Breast epithelium (tissue), 4 donors: Measurements from ENCODE around the gene RPS17. TPM values are rescaled to one million over a fixed set of nuclear protein-coding genes. Genes with fewer than 3 reads are reported as not detected.

Experiments used
- DNase-seq, 2 donors: peaks; one replicate each; pipeline ENCODE4 v3.0.0-alpha.2; 2019; ENCODE audit warnings: low spot score in 2 of 2
- H3K27ac ChIP-seq, 2 donors: fragments of 200-600 bp; sonication (generic) in 1 of 2; one replicate each; pipeline ENCODE4 v1.5.1; 2016 to 2019; ENCODE audit warnings: mild to moderate bottlenecking in 1 of 2
- H3K27me3 ChIP-seq, 2 donors: fragments of 200-600 bp; sonication (generic) in 1 of 2; one replicate each; pipeline versions ENCODE4 v1.5.1 to v1.6.0; 2017 to 2019; ENCODE audit warnings: control low read depth in 1 of 2, mild to moderate bottlenecking in 1 of 2
- H3K36me3 ChIP-seq: fragments of 200-600 bp; one replicate; pipeline ENCODE4 v1.5.1; 2019
- H3K4me1 ChIP-seq, 2 donors: fragments of 200-600 bp; sonication (generic); one replicate each; pipeline ENCODE4 v1.5.1; 2016 to 2019; ENCODE audit warnings: control low read depth in 1 of 2
- H3K4me3 ChIP-seq, 3 donors: fragments of 200-600 bp; sonication (generic); 1 replicate in 2 of 3; 2 replicates in 1 of 3; pipeline ENCODE4 v1.5.1; 2016 to 2019; ENCODE audit warnings: mild to moderate bottlenecking in 3 of 3, moderate library complexity in 2 of 3
- H3K9me3 ChIP-seq, 2 donors: fragments of 200-600 bp; sonication (generic) in 1 of 2; one replicate each; pipeline ENCODE4 v1.5.1; 2016 to 2019; ENCODE audit warnings: control low read depth in 1 of 2
- POLR2A ChIP-seq: fragments of 450-650 bp; IDR thresholded peaks from one replicate; pipeline ENCODE4 v1.6.1; 2016; ENCODE audit warnings: antibody characterized with exemption, mild to moderate bottlenecking, moderate library complexity
- POLR2AphosphoS5 ChIP-seq, 3 donors: sonication (generic); formaldehyde crosslinking; IDR thresholded peaks; one replicate each; pipeline ENCODE4 v1.6.1; 2017; ENCODE audit warnings: antibody characterized with exemption in 3 of 3
- intact Hi-C: fragments of 100-400 bp; cut with DNase I; formaldehyde crosslinking; loops from one replicate; pipeline ENCODE4 v1.15.1; 2023; ENCODE audit warnings: low total_unique reads
- total RNA-seq, 3 donors: library from RNA; depleted of rRNA; stranded (reverse); fragments of >200 nt; gene quantifications; one replicate each; pipeline ENCODE4 v1.1.0, GENCODE V29; 2016
- TF ChIP-seq, protein P1 (sequence below), 3 donors: fragments of 450-650 bp; IDR thresholded peaks; one replicate each; pipeline ENCODE4 v1.5.1; 2016 to 2017; ENCODE audit warnings: antibody characterized with exemption in 3 of 3, mild to moderate bottlenecking in 3 of 3, moderate library complexity in 3 of 3

Gene RPS17
- total RNA-seq, 3 donors from 2014 or later: 2,556 to 3,448 (median 2,909) TPM

DNA sequence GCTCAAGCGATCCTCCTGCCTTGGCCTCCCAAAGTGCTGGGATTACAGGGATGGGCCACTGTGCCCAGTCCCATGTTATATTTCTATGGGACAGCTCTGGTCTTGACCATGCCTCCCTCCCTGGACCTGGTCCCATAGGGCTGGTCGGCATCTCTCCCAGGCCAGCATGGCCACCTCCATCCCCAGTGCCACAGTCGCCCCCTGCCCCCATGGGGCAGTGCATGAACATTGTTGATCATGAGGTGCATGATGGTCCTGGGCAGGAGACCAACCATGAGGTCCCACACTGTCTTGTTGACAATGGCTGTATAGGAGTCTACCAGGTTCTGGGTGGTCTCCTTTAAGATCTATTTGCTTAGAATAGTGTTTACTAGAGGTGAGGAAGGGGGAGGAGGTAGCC lies 6.5 kb downstream of the RPS17 start:
- no peaks in the 10 kb centered on the region for H3K36me3 ChIP-seq
- TF ChIP-seq, protein P1, sequence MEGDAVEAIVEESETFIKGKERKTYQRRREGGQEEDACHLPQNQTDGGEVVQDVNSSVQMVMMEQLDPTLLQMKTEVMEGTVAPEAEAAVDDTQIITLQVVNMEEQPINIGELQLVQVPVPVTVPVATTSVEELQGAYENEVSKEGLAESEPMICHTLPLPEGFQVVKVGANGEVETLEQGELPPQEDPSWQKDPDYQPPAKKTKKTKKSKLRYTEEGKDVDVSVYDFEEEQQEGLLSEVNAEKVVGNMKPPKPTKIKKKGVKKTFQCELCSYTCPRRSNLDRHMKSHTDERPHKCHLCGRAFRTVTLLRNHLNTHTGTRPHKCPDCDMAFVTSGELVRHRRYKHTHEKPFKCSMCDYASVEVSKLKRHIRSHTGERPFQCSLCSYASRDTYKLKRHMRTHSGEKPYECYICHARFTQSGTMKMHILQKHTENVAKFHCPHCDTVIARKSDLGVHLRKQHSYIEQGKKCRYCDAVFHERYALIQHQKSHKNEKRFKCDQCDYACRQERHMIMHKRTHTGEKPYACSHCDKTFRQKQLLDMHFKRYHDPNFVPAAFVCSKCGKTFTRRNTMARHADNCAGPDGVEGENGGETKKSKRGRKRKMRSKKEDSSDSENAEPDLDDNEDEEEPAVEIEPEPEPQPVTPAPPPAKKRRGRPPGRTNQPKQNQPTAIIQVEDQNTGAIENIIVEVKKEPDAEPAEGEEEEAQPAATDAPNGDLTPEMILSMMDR (IDR thresholded peaks at IDR 0.05): no peak
- TF ChIP-seq POLR2AphosphoS5 (IDR thresholded peaks at IDR 0.05) (no peak), POLR2A (no peak)
- no peaks in the 10 kb centered on the region for H3K27me3 ChIP-seq
- no peak overlapping the region for H3K27ac ChIP-seq
- H3K4me3 ChIP-seq: no peak overlapping the region
- peaks cover 0 to 10% of the 10 kb centered on the region in 2 donors for H3K4me1 ChIP-seq
- H3K9me3 ChIP-seq: no peaks in the 10 kb centered on the region
- intact Hi-C loops: no loop called here
- peak in 1 of 2 donors; percentile 14 for DNase-seq

DNA sequence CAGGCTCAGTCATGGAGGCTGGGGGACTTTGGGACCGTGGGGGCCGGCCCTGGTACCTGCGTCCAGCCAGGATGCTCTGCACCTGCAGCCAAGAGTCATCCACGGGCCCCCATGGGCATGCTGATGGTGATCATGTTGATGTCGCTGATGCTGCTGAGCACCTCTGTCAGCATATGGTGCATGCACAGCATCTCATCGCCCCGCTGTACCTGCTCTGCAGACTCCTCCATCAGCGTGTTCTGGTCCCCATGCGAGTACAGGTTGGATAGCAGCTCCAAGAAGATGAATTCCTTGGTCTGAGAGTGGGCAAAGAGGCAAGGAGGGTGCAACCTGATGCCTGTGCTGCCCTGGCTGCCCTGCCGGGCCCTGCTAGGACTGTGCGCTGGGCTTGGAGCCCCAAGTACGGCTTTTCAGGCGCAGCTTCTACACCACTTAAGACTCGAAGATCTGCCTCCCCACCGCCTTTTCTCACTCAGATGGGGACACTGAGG lies 7.2 kb downstream of the RPS17 start:
- Histone ChIP-seq H3K27ac (no peak overlapping the region), H3K27me3 (no peaks in the 10 kb centered on the region), H3K4me1 (peaks cover 0 to 3% of the 10 kb centered on the region in 2 donors), H3K9me3 (no peaks in the 10 kb centered on the region), H3K4me3 (no peak overlapping the region), H3K36me3 (no peaks in the 10 kb centered on the region)
- intact Hi-C loops: no loop called here
- TF ChIP-seq POLR2A: no peak
- TF ChIP-seq POLR2AphosphoS5 (IDR thresholded peaks at IDR 0.05): no peak
- TF ChIP-seq, protein P1 (IDR thresholded peaks at IDR 0.05): no peak
- peak in 1 of 2 donors; percentile 12 for DNase-seq

DNA sequence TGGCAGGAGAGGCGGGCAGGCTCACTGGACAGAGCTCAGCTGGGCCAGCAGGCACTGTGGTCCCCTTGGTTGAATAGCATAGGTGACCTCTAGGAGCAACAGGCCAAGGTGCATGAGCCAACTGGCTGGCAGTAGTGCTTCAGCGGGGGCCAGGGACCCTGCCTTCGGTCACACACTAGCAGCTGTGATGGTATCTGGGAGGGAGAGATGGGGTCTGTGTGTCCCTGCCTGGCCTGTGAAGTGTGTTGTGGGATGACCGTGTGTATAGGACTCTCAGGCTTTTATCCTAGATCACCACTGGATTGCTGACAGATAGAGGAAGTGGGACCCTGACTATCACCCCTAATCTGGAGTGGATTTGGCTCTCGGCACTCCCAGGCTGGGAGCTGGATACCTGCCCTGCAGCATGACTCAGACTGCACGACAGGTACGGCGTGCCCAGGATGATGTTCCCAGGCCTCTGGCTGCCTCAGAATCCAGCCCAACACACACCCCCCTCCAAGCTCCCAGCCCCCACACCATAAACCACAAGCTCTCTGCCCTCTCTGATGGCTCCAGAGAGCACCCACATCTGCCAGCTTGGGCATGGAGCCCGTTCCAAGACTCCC lies 7.8 kb downstream of the RPS17 start:
- DNase-seq: peak in 1 of 2 donors; percentile 15
- Histone ChIP-seq H3K36me3 (no peaks in the 10 kb centered on the region), H3K4me3 (no peak overlapping the region), H3K9me3 (no peaks in the 10 kb centered on the region), H3K4me1 (no peaks in the 10 kb centered on the region), H3K27me3 (no peaks in the 10 kb centered on the region), H3K27ac (no peak overlapping the region)
- intact Hi-C loops: no loop called here
- TF ChIP-seq, protein P1 (IDR thresholded peaks at IDR 0.05): no peak
- no peak for TF ChIP-seq POLR2A

DNA sequence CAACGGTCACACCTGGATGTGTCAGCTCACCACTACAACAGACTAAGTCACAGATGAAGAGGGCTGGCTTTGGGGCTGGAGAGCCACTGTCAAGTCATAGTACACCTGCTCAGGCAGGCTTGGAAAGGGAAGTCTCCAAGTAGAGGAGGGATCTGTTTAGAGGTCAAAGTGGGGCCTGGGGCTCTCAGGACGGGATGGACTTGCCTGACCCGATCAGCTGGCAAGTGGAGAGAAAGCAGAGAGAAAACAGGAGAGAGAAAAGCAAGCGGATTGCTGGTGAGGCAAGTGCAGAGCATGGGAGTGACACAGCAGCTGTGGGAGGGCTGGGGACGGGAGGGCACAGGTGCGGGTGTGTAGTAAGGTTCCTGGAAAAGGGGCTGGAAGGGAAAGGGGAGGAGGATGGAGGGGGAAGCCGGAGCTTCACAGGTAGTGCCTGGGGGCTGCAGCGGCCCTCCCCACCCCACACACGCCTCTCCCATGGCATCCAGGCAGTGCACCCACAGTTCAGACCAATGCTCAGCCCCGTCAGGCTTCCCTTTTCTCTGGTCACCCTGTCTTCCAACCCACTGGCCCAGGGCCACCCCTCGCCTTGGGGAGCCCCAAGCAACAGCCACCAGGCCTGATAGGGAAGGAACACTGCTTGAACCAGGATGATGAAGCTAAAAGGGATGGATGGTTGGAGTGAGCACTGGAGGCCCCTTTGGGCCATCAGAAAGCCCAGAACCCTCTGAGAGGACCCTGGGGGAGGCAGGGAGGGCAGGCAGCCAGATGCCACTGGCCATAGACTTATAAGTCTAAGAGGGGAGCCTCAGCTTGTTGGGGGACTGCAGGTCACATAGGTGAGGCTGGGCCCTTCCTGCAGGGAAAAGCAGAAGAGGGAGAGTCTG lies 8.5 kb downstream of the RPS17 start:
- H3K4me1 ChIP-seq: no peaks in the 10 kb centered on the region
- H3K36me3 ChIP-seq: no peaks in the 10 kb centered on the region
- DNase-seq: peak in 1 of 2 donors; percentile 14
- no peaks in the 10 kb centered on the region for H3K9me3 ChIP-seq
- intact Hi-C loops: no loop called here
- no peak overlapping the region for H3K4me3 ChIP-seq
- H3K27ac ChIP-seq: no peak overlapping the region
- TF ChIP-seq POLR2AphosphoS5 (IDR thresholded peaks at IDR 0.05): no peak
- TF ChIP-seq, protein P1 (IDR thresholded peaks at IDR 0.05): no peak
- TF ChIP-seq POLR2A: no peak
- no peaks in the 10 kb centered on the region for H3K27me3 ChIP-seq
